Activated gamma-delta T cell treated with anti-CD3 and anti-CD28 coated beads, Interleukin-2, amount 50 U/mL, for 16 hours (primary cell): ENCODE data around the gene STK4.

Experiments
- DNase-seq: peaks from one replicate; pipeline ENCODE4 v3.0.0-alpha.2; 2020; ENCODE audit warnings: low read depth

The STK4 gene

GRCh38 chr20:45085867-45086266 lies 119.6 kb downstream of the STK4 start:
- no peak for DNase-seq

- no peak for DNase-seq
Measured at GRCh38 chr20:45087097-45087790, 120.9 kb downstream of the STK4 start.

DNA sequence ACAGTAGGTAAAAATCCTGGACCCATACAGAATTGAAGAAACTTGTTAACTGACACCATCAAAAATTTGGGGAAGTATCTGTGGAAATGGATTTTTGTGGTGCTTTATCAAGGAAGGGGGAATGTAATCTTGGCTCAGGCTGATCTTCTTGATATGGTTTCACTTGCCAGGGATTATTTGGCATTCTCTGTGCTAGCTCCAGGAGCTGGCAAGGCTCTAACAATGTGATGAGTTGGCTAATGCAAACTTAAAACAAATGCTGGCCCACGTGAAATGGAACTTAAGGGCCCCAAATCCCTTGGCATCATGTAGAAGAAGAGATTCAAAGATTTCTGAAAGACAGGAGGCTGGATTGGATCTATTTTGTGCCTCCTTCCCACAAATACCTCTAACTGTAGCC lies 121.5 kb downstream of the STK4 start:
- DNase-seq: no peak

GRCh38 chr20:45088247-45088646 lies 121.9 kb downstream of the STK4 start:
- no peak for DNase-seq

- DNase-seq: no peak
Measured at GRCh38 chr20:45090481-45090880, 124.2 kb downstream of the STK4 start.

- no peak for DNase-seq
Measured at GRCh38 chr20:45091366-45091765, 125.1 kb downstream of the STK4 start.

- DNase-seq: no peak
Measured at GRCh38 chr20:45092898-45093297, 126.6 kb downstream of the STK4 start.

DNA sequence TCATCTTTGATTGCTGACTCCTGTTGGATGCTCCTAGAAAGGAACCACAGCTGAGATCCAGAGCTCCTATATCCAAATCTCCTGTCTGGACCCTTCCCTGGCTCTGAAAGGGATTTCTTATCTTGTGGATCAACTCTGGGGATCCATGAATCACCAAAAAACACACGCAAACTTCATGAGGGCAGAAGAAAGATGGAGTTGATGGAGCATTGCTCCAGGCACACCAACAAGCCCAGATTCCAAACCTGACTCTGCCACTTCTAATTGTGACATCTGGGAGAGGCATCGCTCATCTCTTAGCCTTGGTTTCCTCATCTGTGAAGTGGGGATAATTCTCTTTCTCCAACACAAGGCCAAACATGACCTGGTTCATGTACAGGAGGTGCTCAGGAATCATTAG lies 127.9 kb downstream of the STK4 start:
- DNase-seq: no peak

DNA sequence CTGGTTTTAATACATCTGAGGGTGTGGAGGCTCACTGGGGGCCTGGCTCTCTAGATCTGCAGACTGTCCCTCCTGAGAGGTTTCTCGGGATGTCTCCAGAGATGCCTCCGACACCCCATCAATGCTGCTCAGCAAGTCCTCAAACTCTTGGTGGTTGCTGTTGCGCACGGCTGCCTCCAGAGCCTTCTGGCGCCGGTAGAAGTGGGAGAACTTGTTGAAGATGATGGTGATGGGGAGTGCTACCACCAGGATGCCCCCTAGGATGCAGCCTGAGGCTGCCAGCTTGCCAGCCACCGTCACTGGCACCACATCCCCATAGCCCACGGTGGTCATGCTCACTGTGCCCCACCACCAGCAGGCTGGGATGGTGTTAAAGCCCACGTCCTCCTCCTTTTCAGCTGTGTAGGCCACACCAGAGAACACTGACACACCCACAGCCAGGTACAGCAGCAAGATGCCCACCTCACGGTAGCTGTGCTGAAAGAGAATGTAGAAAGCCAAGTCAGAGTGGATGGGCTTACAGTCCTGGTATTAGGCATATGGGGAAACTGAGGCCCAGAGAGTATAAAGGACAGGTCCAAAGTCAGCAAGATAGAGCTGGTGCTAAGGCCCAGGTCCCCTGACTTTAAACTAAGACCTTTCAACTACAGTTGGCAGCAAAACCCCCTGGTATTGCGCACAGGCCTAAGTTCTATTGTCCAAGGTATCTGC lies 128.7 kb downstream of the STK4 start:
- DNase-seq: no peak

- peak; percentile 31 for DNase-seq
Measured at GRCh38 chr20:45095805-45096238, 129.5 kb downstream of the STK4 start.

- DNase-seq: no peak
Measured at GRCh38 chr20:45096781-45097180, 130.5 kb downstream of the STK4 start.

DNA sequence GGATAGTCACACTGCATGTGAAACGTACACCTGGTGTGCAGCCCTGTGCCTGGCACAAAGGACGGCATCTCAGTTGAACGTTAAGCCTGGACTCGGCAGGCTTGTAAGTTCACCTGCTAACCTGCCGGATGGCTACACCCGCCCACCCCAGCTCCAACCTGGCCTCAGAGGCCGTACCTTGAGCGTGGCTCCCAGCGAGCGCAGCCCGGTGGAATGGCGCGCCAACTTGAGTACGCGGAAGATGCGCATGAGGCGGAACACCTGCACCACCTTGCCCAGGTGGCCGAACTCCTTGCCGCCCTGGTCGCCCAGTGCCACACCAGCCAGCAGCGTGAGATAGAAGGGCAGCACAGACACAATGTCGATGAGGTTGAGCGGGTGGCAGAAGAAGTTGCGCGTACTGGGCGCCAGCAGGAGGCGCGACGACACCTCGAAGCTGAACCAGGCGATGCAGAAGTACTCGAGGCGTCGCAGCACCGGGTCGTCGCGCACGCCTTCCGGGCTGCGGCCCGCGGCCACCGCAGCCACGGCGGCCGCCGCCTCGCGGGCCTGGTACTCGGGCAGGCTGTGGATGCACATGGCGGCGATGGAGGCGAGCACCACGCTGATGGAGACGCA lies 131.3 kb downstream of the STK4 start:
- DNase-seq: no peak

- DNase-seq: no peak
Measured at GRCh38 chr20:45098103-45098773, 131.9 kb downstream of the STK4 start.

- no peak for DNase-seq
Measured at GRCh38 chr20:45100563-45101245, 134.4 kb downstream of the STK4 start, which contains the start of gene KCNS1. TSS of gene KCNS1 (minus strand) at chr20:45101127. CDS start at chr20:45099236, 1,891 bp downstream.

DNA sequence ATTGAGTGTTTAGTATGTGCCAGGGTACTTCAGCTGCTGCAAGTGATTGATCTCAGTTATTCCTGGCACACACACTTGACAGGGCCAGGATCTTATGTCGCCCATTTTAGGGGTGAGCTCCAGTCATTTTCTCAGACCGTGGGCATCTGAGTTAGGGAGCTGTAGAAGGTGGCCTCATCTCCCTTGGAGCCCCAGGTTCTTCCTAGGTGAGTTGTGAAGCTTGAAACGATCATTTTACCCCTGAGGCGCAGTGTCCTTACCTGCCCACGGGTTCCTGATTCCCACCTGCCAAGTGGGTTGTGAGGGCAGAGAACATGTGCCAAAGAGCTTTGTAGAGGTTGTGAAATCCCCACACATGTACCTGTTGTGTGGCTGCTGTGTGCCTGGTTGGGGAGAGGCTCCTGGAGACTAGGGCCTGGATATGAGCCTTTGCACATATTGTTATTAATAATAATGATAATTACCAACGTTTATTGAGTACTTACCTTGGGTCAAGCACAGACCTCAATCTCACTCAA lies 135.1 kb downstream of the STK4 start:
- DNase-seq: no peak

GRCh38 chr20:45103072-45103471 lies 136.8 kb downstream of the STK4 start:
- DNase-seq: no peak

GRCh38 chr20:45104786-45105185 lies 138.5 kb downstream of the STK4 start:
- no peak for DNase-seq

GRCh38 chr20:45105317-45105716 lies 139.0 kb downstream of the STK4 start:
- DNase-seq: no peak

GRCh38 chr20:45109634-45110033 lies 143.3 kb downstream of the STK4 start:
- no peak for DNase-seq

DNA sequence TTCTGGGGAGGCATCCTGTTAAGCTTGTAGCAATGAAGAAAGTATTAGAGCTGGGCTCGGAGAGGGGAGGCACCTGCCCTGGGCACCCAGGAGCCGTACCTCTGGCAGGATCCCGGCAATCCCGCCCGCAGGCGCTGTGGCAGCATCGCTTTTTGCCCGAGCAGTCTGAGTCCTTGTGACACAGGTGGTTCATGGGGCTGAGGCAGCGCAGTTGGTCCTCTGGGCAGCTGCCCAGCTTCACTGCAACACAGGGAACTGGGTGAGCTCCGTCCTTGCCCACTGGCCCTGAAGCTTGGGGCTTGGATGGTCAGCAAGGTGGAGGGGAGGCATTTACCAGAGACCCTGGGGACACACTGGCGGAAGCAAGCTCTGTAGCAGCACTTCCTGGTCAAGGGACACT lies 144.0 kb downstream of the STK4 start:
- DNase-seq: no peak

DNA sequence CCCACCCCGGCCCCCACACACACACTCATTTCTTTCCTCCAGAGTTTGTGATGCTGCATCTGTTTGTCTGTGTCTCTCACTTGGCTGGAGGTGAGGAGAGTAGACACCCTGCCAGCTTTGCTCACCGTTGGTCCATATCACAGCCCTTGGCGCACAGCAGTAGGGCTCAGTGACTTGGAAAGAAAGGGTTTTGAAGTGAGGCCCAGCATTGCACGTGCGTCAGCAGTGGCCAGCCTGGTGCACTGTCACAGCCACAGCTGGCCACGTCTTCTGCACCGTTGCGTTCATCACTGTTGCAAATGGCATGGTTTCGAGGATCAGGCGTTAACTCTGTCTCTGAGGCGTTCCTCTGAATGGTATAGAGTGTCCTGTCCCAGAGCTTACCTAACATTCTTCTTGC lies 145.0 kb downstream of the STK4 start:
- no peak for DNase-seq
